ENCODE data around the gene CHST4.

CHST4 gene

GRCh38 chr16:71532366-71532765 is 6.1 kb downstream of the CHST4 start:
- ChIA-PET CTCF (no interaction called here), POLR2A (ENCODE audit: low non-redundant PET) (no interaction called here)
- DNase-seq (ENCODE audit: low spot score), result no peak
- no peak overlapping the region for H3K27ac ChIP-seq
- no peak for TF ChIP-seq CTCF (conservative IDR thresholded peaks at IDR 0.05; ENCODE audit: low read depth)

- CTCF ChIA-PET, result interaction anchor here (0.5 to 1.6 kb wide), 2 partner anchors 38 to 74 kb away, joined by 3 to 6 read pairs; no protein-coding TSS in a partner anchor
Measured at GRCh38 chr16:71536752-71537499, 10.7 kb downstream of the CHST4 start.

GRCh38 chr16:71537643-71538042 is 11.4 kb downstream of the CHST4 start:
- peak; percentile 58 for DNase-seq (ENCODE audit: low spot score)
- peak; percentile 31; the same call in 1 of the 2 replicates for TF ChIP-seq CTCF (conservative IDR thresholded peaks at IDR 0.05; ENCODE audit: low read depth)
- POLR2A ChIA-PET (ENCODE audit: low non-redundant PET), result no interaction called here
- CTCF ChIA-PET, result interaction anchor here (0.7 to 1.4 kb wide), 2 partner anchors 35 to 74 kb away, joined by 4 to 5 read pairs; no protein-coding TSS in a partner anchor
- H3K27ac ChIP-seq, result no peak overlapping the region

More at GRCh38 chr16:71536752-71537499, 10.7 kb downstream of the CHST4 start:
- H3K27ac ChIP-seq, result no peak overlapping the region
- POLR2A ChIA-PET (ENCODE audit: low non-redundant PET), result no interaction called here
- TF ChIP-seq CTCF (conservative IDR thresholded peaks at IDR 0.05; ENCODE audit: low read depth), result no peak
- no peak for DNase-seq (ENCODE audit: low spot score)

- no peak; the same call in 1 of the 2 replicates for TF ChIP-seq CTCF (conservative IDR thresholded peaks at IDR 0.05; ENCODE audit: low read depth)
- DNase-seq (ENCODE audit: low spot score), result peak; percentile 44
- ChIA-PET CTCF (interaction anchor here (0.5 kb wide), 1 partner anchor 50 kb away, joined by 3 read pairs; no protein-coding TSS in a partner anchor), POLR2A (ENCODE audit: low non-redundant PET) (no interaction called here)
- H3K27ac ChIP-seq, result no peak overlapping the region
Measured at GRCh38 chr16:71542377-71542776, 16.2 kb downstream of the CHST4 start.

GRCh38 chr16:71547168-71547567 is 20.9 kb downstream of the CHST4 start:
- no peak for TF ChIP-seq CTCF (conservative IDR thresholded peaks at IDR 0.05; ENCODE audit: low read depth)
- ChIA-PET POLR2A (ENCODE audit: low non-redundant PET) (no interaction called here), CTCF (no interaction called here)
- no peak for DNase-seq (ENCODE audit: low spot score)
- H3K27ac ChIP-seq, result no peak overlapping the region

GRCh38 chr16:71552698-71553503 is 26.7 kb downstream of the CHST4 start:
- no peak overlapping the region for H3K27ac ChIP-seq
- DNase-seq (ENCODE audit: low spot score), result no peak
- TF ChIP-seq CTCF (conservative IDR thresholded peaks at IDR 0.05; ENCODE audit: low read depth), result no peak
- CTCF ChIA-PET, result interaction anchor here (0.6 to 1.3 kb wide), 2 partner anchors 12 to 49 kb away, joined by 3 read pairs; no protein-coding TSS in a partner anchor
- POLR2A ChIA-PET (ENCODE audit: low non-redundant PET), result no interaction called here

Measured in RWPE1 (cell line).